Dedifferentiated amniotic fluid mesenchymal stem cell (primary cell): Measurements from ENCODE around the gene LRRC37B.
"Not testable (repeated sequence)": the region's sequence is repeated elsewhere in the genome, so short reads cannot be mapped to it uniquely, and the experiment has no call there.

Source experiments
- DNase-seq: peaks from one replicate; pipeline ENCODE4 v3.0.0-alpha.2; 2016; ENCODE audit errors: extremely low spot score

LRRC37B gene

DNA sequence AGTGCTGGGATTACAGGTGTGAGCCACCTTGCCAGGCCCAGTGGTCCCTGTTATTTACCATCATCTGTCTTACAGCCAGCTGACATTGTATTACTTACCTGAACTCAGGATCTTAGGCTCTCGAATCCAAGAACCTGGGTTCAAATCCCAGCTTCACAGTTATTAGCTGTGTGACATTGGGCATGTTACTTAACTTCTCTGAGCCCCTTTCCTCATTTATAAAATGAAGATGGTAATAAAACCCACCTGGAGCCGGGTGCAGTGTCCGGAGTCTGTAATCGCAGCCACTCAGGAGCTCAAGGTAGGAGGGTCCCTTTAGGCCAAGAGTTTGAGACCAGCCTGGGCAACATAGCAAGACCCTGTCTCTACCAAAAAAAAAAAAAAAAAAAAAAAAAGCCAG lies 79.7 kb downstream of the LRRC37B start:
- DNase-seq: not testable (repeated sequence)

DNA sequence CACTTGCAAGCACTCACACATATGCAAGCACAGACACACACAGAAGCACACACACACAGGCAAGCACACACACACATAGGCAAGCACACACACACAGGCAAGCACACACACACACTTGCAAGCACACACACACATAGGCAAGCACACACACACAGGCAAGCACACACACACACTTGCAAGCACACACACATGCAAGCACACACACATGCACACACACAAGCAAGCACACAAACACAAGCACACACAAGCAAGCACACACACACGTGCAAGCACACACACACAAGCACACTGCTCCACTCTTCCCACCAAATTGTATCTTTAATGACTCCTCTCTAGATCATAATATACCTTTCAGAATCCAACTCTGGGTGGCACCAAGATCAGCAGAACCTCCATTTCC lies 84.9 kb downstream of the LRRC37B start:
- not testable (repeated sequence) for DNase-seq

DNA sequence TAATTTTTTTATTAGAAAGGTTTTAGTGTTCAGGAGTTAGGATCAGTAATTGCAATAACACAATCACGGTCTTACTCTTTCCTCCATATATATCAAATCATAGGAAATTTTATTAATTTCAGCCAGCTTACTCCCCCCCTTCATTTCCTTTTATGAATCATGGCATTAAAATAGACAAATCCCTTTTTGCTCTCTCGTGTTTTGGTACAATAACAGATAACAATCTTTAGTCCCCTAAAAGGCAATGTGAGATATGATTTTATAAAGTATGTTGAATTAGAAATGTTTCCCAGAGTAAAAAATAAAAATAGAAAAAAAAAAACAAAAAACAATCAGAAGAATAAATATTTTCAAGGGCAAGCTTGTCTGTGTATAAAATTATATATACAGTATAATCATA lies 92.5 kb downstream of the LRRC37B start:
- DNase-seq: no peak

DNA sequence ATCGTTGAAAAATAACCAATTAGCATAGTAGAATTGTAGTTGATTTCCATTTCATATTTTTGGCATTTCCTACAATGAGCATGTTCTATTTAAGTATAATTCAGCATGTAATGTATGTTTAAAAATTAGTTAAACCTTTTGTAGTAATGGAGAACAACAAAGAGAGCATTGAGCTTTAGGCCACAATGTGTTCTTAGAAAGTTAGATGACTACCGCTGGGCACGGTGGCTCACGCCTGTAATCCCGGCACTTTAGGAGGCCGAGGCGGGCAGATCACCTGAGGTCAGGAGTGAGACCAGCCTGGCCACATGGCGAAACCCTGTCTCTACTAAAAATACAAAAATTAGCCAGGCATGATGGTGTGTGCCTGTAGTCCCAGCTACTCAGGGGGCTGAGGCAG lies 93.1 kb downstream of the LRRC37B start:
- DNase-seq: not testable (repeated sequence)

DNA sequence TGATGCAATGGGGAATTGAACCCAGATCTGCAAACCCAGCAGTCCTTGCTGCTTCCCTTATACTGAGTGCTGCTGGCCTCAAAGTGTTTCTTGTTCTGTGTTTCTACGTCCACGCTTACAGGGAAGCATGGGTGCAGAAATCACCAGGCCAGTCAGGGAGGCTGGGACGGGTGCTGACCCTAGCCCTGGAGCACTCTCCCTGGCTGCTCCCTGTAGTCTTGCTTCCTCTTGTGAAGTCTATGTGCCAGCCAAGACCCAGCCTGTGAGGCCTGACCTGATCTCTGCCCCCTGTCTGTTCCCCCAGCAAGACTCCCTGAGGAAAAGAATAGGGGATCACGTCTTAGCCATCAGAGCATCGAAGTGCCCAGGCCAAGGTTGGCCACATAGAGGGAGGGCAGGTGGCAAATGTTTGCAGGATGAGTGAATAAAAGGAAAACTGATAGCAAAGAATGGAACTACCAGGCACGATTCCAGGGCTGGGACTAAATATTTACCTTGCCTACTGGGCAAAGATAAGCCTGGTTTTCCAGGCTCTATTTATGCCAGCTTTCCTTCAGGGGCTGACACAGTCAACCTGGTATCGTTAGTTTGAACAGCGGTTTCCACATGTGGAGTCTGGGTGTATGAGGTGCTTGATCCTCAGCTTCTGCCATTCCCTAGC lies 93.9 kb downstream of the LRRC37B start:
- no peak for DNase-seq

DNA sequence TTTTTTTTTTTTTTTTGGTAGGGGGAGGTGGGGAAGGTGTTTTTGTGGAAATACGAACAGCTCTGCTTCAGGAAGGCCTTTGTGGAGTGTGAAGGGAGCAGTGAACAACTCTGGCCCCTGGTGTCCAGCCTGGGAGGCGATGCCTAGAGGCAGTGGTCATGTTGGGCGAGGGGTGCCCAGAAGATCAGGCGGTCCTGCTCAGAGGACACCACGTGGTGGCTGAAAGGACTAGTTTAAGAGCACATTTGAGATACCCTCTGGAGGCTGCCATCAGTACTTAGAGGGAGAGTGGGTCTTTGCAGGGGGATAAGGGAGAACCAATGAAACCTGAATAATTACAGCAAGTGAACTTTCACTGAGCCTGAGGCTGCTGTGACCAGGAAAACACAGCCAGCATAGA lies 95.0 kb downstream of the LRRC37B start:
- DNase-seq: no peak

DNA sequence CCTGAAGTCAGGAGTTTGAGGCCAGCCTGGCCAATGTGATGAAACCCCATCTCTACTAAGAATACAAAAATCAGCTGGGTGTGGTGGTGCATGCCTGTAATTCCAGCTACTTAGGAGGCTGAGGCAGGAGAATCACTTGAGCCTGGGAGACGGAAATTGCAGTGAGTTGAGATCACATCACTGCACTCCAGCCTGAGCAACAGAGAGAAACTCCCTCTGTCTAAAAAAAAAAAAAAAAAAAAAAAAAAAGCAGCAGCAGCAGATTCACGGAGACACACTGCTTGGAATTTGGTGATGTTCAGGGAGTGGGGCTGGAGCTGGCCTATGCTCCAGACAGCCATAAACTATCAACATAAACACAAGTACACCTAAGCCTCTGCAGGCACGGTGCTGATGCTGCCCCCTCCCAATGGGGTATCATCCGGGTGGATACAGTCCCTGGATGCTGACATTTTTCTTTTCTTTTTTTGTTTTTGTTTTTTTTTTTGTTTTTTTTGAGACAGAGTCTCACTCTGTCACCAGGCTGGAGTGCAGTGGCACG lies 95.5 kb downstream of the LRRC37B start:
- peak; percentile 53 for DNase-seq
